ENCODE data around the gene SLIT3. TPM values are rescaled to one million over a fixed set of nuclear protein-coding genes. Genes with fewer than 3 reads are reported as not detected.

Gene SLIT3
- total RNA-seq, 1 experiment from 2014 or later = 0.10 TPM

GRCh38 chr5:168860503-168860902 is 440.4 kb downstream of the SLIT3 start (continued):
- TF ChIP-seq CTCF (IDR thresholded peaks at IDR 0.05 in 2 of 3, conservative IDR thresholded peaks at IDR 0.05 in 1 of 3; ENCODE audit: borderline replicate concordance in 1 of 3, insufficient read depth in 1 of 3, low read depth in 2 of 3, low read length in 2 of 3) = no peak
- TF ChIP-seq MAX (IDR thresholded peaks at IDR 0.05) = no peak
- no peak for TF ChIP-seq SRF (IDR thresholded peaks at IDR 0.05; ENCODE audit: low read depth)
- no peak for TF ChIP-seq ELF1 (IDR thresholded peaks at IDR 0.05; ENCODE audit: borderline replicate concordance, low read depth)
- no peak for TF ChIP-seq ATF3 (IDR thresholded peaks at IDR 0.05)
- TF ChIP-seq POLR2AphosphoS5 (IDR thresholded peaks at IDR 0.05; ENCODE audit: low read depth, low read length) = no peak
- no peak for TF ChIP-seq TCF7L2 (IDR thresholded peaks at IDR 0.05; ENCODE audit: borderline replicate concordance, extremely low read depth, insufficient read depth, insufficient read length)
- TF ChIP-seq SP1 (IDR thresholded peaks at IDR 0.05; ENCODE audit: low read depth) = no peak

- Histone ChIP-seq H3K36me3 (ENCODE audit: control insufficient read depth in 1 of 2, insufficient read depth in 2 of 2, low read length in 2 of 2) (no peaks in the 10 kb centered on the region), H3K4me2 (ENCODE audit: low read length) (no peak overlapping the region), H3K9me3 (ENCODE audit: control insufficient read depth in 1 of 2, insufficient read depth in 1 of 2, low read depth in 1 of 2, low read length in 2 of 2) (no peaks in the 10 kb centered on the region), H3K4me1 (ENCODE audit: control insufficient read depth in 1 of 2, insufficient read depth in 2 of 2, low read length in 2 of 2) (no peaks in the 10 kb centered on the region), H3K79me2 (ENCODE audit: insufficient read depth, low read length) (no peaks in the 10 kb centered on the region), H4K20me1 (ENCODE audit: insufficient read depth) (no peaks in the 10 kb centered on the region), H3K9me2 (ENCODE audit: insufficient read depth) (no peaks in the 10 kb centered on the region), H3K9ac (ENCODE audit: low read length) (no peak overlapping the region), H2AFZ (ENCODE audit: low read depth, low read length, poor library complexity, severe bottlenecking) (no peak overlapping the region), H3K4me3 (replicated peaks in 1 of 2; ENCODE audit: low read depth in 1 of 2, low read length in 2 of 2) (no peak overlapping the region), H3K27ac (ENCODE audit: low read depth, low read length) (no peak overlapping the region), H3K27me3 (ENCODE audit: insufficient read depth, low read length) (peaks cover 63% of the 10 kb centered on the region)
- RAD21 ChIA-PET (ENCODE audit: low non-redundant PET in 1 of 2, low total read pairs in 2 of 2, uncharacterized antibody in 2 of 2, unreplicated experiment in 2 of 2) = no interaction called here
- ATAC-seq (no peak), DNase-seq (ENCODE audit: low read depth, low spot score) (no peak)
- BruUV-seq (replicated peaks) = no TSS peak
- intact Hi-C loops (cut with micrococcal nuclease) = no loop called here
- CTCF ChIA-PET = no interaction called here
- TF ChIP-seq EGR1 (IDR thresholded peaks at IDR 0.05; ENCODE audit: low read depth) = no peak
- TF ChIP-seq EZH2 (IDR thresholded peaks at IDR 0.05) = no peak
- TF ChIP-seq JUND (IDR thresholded peaks at IDR 0.05) = no peak
- TF ChIP-seq SIN3A (IDR thresholded peaks at IDR 0.05; ENCODE audit: low read depth) = no peak
- TF ChIP-seq CBX3 (IDR thresholded peaks at IDR 0.05; ENCODE audit: low read depth) = no peak
- TF ChIP-seq REST (IDR thresholded peaks at IDR 0.05; ENCODE audit: low read depth) = no peak
- POLR2A ChIA-PET = no interaction called here
Measured at GRCh38 chr5:168860081-168860480, 440.9 kb downstream of the SLIT3 start.

Data from HCT116 (cell line).